Neutrophil (primary cell): ENCODE data around the gene YIPF4.
"Not testable (repeated sequence)": the region's sequence is repeated elsewhere in the genome, so short reads cannot be mapped to it uniquely, and the experiment has no call there.

Source experiments
- H3K27ac ChIP-seq: fragments of 200-600 bp; sonication (generic); 2 replicates; pipeline ENCODE4 v1.5.1; 2016; ENCODE audit warnings: mild to moderate bottlenecking, moderate library complexity
- H3K27me3 ChIP-seq: fragments of 200-600 bp; sonication (generic); 2 replicates; pipeline ENCODE4 v1.6.0; 2016; ENCODE audit warnings: mild to moderate bottlenecking
- H3K36me3 ChIP-seq: fragments of 200-600 bp; sonication (generic); 2 replicates; pipeline ENCODE4 v1.5.1; 2017
- H3K4me1 ChIP-seq, 2 experiments: fragments of 200-600 bp in 1 of 2; sonication (generic) in 1 of 2; 1 replicate in 1 of 2; 2 replicates in 1 of 2; pipeline versions ENCODE4 v1.5.1 to v1.6.1; 2013 to 2016; ENCODE audit warnings: low read depth in 1 of 2, low read length in 1 of 2, mild to moderate bottlenecking in 1 of 2, moderate library complexity in 1 of 2; ENCODE audit not compliant: control insufficient read depth in 1 of 2, insufficient read depth in 1 of 2
- H3K4me3 ChIP-seq, 2 experiments: fragments of 200-600 bp in 1 of 2; sonication (generic) in 1 of 2; 1 replicate in 1 of 2; 2 replicates in 1 of 2; pipeline ENCODE4 v1.5.1; 2013 to 2016; ENCODE audit warnings: low read depth in 1 of 2, low read length in 1 of 2, mild to moderate bottlenecking in 1 of 2, moderate library complexity in 1 of 2
- H3K9me3 ChIP-seq: fragments of 200-600 bp; sonication (generic); 2 replicates; pipeline ENCODE4 v1.5.1; 2016
- TF ChIP-seq, protein P1 (sequence below): fragments of 200-600 bp; sonication (generic); IDR thresholded peaks from 2 replicates; pipeline ENCODE4 v1.5.1; 2016; ENCODE audit warnings: antibody characterized with exemption

YIPF4 gene

DNA sequence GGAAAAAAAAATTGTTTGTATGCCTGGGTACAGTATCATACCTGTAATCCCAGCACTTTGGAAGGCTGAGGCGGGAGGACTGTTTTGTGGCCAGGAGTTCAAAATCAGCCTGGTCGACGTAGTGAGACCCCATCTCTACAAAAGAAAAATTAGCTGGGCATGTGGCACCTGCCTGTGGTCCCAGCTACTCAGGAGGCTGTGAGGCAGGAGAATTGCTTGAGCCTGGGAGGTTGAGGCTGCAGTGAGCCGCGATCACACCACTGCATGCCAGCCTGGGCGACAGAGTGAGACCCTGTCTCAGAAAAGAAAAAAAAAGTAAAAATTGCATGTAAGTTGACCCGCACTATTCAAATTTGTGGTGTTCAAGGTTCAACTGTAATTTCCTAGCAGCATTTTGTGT is 32.9 kb downstream of the YIPF4 start:
- Histone ChIP-seq H3K4me3 (no peak overlapping the region), H3K4me1 (no peaks in the 10 kb centered on the region), H3K27me3 (no peaks in the 10 kb centered on the region), H3K36me3 (peaks cover 64% of the 10 kb centered on the region), H3K27ac (no peak overlapping the region), H3K9me3 (no peaks in the 10 kb centered on the region)
- TF ChIP-seq, protein P1, sequence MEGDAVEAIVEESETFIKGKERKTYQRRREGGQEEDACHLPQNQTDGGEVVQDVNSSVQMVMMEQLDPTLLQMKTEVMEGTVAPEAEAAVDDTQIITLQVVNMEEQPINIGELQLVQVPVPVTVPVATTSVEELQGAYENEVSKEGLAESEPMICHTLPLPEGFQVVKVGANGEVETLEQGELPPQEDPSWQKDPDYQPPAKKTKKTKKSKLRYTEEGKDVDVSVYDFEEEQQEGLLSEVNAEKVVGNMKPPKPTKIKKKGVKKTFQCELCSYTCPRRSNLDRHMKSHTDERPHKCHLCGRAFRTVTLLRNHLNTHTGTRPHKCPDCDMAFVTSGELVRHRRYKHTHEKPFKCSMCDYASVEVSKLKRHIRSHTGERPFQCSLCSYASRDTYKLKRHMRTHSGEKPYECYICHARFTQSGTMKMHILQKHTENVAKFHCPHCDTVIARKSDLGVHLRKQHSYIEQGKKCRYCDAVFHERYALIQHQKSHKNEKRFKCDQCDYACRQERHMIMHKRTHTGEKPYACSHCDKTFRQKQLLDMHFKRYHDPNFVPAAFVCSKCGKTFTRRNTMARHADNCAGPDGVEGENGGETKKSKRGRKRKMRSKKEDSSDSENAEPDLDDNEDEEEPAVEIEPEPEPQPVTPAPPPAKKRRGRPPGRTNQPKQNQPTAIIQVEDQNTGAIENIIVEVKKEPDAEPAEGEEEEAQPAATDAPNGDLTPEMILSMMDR = no peak

DNA sequence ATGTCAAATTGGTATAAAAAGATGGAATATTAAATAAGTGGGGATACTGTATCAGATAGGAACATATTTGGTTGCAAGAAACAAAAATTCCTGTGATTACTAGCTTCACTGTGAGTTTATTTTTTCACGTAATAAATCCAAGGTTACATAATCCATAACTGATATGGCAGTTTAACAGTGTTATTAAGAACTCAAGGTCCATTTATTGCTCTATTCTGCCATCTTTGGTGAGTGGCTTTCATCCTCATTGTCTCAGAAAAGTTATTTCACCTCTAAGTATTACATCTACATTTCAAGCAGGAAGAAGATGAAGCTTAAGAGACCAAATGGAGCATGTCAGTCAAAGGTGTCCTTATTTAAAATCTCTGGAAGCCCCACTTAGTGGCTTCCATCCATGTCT is 37.2 kb downstream of the YIPF4 start:
- Histone ChIP-seq H3K27me3 (no peaks in the 10 kb centered on the region), H3K27ac (no peak overlapping the region), H3K4me1 (no peaks in the 10 kb centered on the region), H3K9me3 (no peaks in the 10 kb centered on the region), H3K4me3 (no peak overlapping the region), H3K36me3 (peaks cover 33% of the 10 kb centered on the region)
- TF ChIP-seq, protein P1 = no peak

DNA sequence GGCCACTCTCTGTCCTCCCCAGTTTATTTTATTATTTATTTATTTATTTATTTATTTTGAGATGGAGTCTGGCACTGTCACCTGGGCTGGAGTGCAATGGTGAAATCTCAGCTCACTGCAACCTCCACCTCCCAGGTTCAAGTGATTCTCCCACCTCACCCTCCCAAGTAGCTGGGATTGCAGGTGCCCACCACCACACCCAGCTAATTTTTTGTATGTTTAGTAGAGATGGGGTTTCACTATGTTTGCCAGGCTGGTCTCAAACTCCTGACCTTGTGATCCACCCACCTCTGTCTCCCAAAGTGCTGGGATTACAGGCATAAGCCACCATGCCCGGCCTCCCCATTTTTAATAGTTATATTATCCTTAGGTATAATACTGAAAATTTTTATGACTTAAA is 51.0 kb downstream of the YIPF4 start:
- not testable (repeated sequence) for H3K36me3 ChIP-seq, H3K4me1 ChIP-seq, H3K27me3 ChIP-seq, H3K9me3 ChIP-seq, H3K4me3 ChIP-seq, H3K27ac ChIP-seq

DNA sequence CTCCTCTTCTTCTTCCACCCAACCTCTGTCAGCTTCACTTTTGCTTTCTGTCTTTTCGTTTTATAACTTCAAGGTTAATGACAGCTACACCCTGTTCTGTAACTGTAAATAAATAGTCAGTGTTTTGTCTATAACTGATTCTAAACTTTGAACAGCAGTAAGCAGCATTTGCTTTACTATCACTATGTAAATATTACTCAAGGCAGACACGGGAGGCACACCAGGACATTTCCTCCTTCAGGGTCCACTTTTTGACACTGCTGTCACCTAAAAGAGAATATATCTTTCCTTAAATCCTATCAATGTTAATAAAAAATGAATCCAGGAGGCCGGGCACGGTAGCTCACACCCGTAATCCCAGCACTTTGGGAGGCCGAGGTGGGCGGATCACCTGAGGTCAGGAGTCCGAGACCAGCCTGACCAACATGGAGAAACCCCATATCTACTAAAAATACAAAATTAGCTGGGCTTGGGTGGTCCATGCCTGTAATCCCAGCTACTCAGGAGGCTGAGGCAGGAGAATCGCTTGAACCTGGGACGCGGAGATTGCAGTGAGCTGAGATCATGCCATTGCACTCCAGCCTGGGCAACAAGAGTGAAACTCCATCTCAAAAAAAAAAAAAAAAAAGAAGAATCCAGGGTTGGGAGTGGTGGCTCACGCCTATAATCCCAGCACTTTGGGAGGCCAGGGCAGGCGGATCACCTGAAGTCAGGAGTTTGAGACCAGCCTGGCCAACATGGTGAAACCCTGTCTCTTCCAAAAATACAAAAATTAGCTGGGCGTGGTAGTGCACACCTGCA is 51.7 kb downstream of the YIPF4 start:
- H3K36me3 ChIP-seq, H3K27ac ChIP-seq, H3K4me1 ChIP-seq, H3K4me3 ChIP-seq, H3K27me3 ChIP-seq, H3K9me3 ChIP-seq: not testable (repeated sequence)

DNA sequence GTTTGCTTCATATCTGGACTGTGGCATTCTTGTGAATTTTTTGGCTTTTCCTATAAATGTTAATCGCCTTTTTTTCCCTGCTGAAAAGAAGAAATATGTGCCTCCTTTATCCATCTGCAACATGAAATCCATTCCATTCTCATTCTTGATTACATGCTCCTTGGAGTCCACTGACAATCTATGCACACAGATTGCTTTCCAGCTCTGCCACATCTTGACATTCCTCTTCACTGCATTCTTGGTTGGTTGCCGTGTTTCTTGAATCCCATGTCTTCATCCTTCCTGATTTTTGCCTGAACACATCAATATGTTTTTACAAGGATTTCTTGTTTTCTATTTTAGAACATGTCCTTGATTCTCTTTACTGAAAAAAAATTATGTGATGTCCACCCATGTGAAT is 52.4 kb downstream of the YIPF4 start:
- Histone ChIP-seq H3K36me3 (peaks cover 6% of the 10 kb centered on the region), H3K27ac (no peak overlapping the region), H3K4me3 (no peak overlapping the region), H3K27me3 (no peaks in the 10 kb centered on the region), H3K9me3 (no peaks in the 10 kb centered on the region), H3K4me1 (no peaks in the 10 kb centered on the region)
- TF ChIP-seq, protein P1 = no peak

DNA sequence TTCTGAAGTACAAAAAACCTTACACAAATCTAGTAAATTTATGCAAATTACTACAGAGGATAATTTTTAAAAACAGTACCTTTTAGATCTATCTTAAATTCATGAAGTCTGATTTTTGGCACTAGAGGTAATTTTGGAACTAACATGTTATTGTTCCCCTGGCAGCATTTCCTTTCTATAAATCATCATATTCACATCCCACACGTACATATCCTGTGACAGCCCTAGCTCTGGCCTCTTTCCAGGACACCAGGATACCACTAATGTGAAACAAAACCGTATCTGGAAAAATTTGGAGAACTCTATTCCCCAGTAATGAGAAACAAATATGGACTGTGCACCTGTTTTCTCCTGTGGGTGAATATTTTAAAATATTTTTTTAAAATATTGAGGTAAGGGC is 65.1 kb downstream of the YIPF4 start:
- TF ChIP-seq, protein P1 = no peak
- no peaks in the 10 kb centered on the region for H3K9me3 ChIP-seq

DNA sequence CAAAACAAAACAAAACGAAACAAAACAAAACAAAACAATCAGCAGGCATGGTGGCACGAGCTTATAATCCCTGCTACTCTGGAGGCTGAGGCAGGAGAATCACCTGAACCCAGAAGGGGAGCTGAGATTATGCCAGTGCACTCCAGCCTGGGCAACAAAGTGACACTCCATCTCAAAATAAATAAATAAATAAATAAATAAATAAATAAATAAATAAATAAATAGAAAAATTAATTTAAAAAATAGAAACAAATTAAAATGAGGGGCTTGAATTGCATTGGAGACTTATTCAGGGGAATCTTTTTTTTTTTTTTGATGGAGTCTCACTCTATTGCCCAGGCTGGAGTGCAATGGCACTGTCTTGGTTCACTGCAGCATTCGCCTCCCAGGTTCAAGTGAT is 73.1 kb downstream of the YIPF4 start:
- H3K27ac ChIP-seq, H3K4me3 ChIP-seq, H3K27me3 ChIP-seq, H3K36me3 ChIP-seq, H3K4me1 ChIP-seq, H3K9me3 ChIP-seq: not testable (repeated sequence)

More for the DNA sequence above, 65.1 kb downstream of the YIPF4 start:
- H3K27ac ChIP-seq = no peak overlapping the region
- no peaks in the 10 kb centered on the region for H3K27me3 ChIP-seq
- H3K4me3 ChIP-seq = no peak overlapping the region
- H3K4me1 ChIP-seq = no peaks in the 10 kb centered on the region
- peaks cover 9% of the 10 kb centered on the region for H3K36me3 ChIP-seq
